Measurements from ENCODE around the gene ATXN10.

DNA sequence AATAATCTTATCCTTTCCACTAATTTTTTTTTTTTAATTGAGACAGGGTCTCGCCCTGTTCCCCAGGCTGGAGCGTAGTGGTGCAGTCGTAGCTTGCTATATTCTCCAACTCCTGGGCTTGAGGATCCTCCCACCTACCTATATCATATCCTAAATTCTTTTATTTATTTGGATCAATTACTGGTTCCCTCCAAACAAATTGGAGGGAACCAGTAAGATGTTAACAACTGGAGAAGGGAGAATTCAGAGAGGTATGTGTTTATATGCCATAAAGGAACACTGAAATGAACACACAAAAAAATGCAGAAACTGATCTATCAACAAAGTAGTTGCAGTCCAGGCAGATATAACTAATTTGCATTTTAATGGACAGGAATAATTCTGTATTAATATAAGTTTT is 63.6 kb downstream of the ATXN10 start:
- TF ChIP-seq RBM22 (optimal IDR thresholded peaks at IDR 0.05; ENCODE audit: low read length) (no peak), ZNF362 (CRISPR knock-in tag; IDR thresholded peaks at IDR 0.05; ENCODE audit: borderline replicate concordance) (no peak)

Measured in HepG2 (cell line).